ENCODE data around the gene FBLN1.
"Not testable (repeated sequence)": the region's sequence is repeated elsewhere in the genome, so short reads cannot be mapped to it uniquely, and the experiment has no call there.

GRCh38 chr22:45608045-45608444 is 105.4 kb downstream of the FBLN1 start:
- TF ChIP-seq CTCF, POLR2A (IDR thresholded peaks at IDR 0.05): not testable (repeated sequence)
